Activated CD4-positive, alpha-beta T cell treated with anti-CD3 and anti-CD28 coated beads, Interleukin-2, amount 10 ng/mL, durations not matched to agents 24 days and 14 days (primary cell): Measurements from ENCODE around the gene STARD10. TPM values are rescaled to one million over a fixed set of nuclear protein-coding genes. Genes with fewer than 3 reads are reported as not detected.
"Not testable (repeated sequence)": the region's sequence is repeated elsewhere in the genome, so short reads cannot be mapped to it uniquely, and the experiment has no call there.

ENCODE experiments used
- DNase-seq: peaks from one replicate; pipeline ENCODE4 v3.0.0; 2022
- H3K27ac Mint-ChIP-seq: one replicate; pipeline ENCODE4 v1.8.0; 2022; ENCODE audit warnings: mild to moderate bottlenecking, mixed read lengths
- H3K27me3 Mint-ChIP-seq: one replicate; pipeline ENCODE4 v1.8.0; 2022; ENCODE audit warnings: mixed read lengths
- H3K36me3 Mint-ChIP-seq: one replicate; pipeline ENCODE4 v1.8.0; 2022; ENCODE audit warnings: low read depth, mild to moderate bottlenecking, mixed read lengths
- H3K4me1 Mint-ChIP-seq: one replicate; pipeline ENCODE4 v1.8.0; 2021; ENCODE audit warnings: mixed read lengths
- H3K4me3 Mint-ChIP-seq: one replicate; pipeline ENCODE4 v1.8.0; 2022; ENCODE audit warnings: mild to moderate bottlenecking, moderate library complexity, mixed read lengths
- H3K9me3 Mint-ChIP-seq: one replicate; pipeline ENCODE4 v1.8.0; 2021; ENCODE audit warnings: mixed read lengths
- intact Hi-C: fragments of 100-400 bp; cut with micrococcal nuclease; formaldehyde crosslinking; loops from one replicate; pipeline ENCODE4 v1.15.1; 2023
- total RNA-seq: library from RNA; stranded (reverse); gene quantifications from 2 replicates; pipeline ENCODE4 v1.2.3, GENCODE V29; 2022

Gene STARD10
- total RNA-seq, 1 donor from 2014 or later = 17.2 TPM

DNA sequence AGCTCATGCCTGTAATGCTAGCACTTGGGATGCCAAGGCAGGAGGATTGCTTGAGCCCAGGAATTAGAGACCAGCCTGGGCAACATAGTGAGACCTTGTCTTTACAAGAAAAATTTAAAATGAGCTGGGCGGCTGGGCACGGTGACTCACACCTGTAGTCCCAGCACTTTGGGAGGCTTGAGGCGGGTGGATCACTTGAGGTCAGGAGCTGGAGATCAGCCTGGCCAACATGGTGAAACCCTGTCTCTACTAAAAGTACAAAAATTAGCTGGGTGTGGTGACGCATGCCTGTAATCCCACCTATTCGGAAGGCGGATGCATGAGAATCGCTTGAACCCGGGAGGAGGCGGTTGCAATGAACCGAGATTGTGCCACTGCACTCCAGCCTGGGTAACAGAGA lies 17.8 kb upstream of the STARD10 start:
- H3K4me1 Mint-ChIP-seq = peaks cover 30% of the 10 kb centered on the region
- H3K4me3 Mint-ChIP-seq = peak overlapping the region; percentile 79
- H3K36me3 Mint-ChIP-seq = peaks cover 38% of the 10 kb centered on the region
- H3K27me3 Mint-ChIP-seq, H3K9me3 Mint-ChIP-seq, intact Hi-C loops, DNase-seq: not testable (repeated sequence)
- peak overlapping the region; percentile 67 for H3K27ac Mint-ChIP-seq

DNA sequence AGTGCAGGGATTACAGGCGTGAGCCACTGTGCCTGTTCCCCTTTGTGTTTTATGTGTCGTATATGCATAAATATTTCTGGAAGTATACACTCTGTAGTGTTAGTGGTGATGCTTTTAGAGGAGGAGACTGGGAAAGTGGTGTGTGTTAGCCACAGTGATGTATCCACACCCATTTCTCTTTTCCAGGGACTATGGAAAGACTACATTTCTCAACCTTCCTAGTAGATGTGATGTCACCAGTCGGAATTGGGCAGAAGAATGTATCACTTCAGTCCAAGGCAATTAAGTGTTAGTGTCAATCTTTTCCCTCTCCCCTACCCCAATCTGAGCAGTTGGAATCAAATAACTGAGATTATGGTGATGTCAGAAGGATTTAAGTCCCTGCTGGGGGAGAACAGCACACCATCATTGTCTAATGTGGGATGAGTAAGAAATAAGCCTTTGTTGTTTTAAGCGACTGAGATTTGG lies 14.5 kb upstream of the STARD10 start:
- H3K9me3 Mint-ChIP-seq = no peaks in the 10 kb centered on the region
- no peaks in the 10 kb centered on the region for H3K27me3 Mint-ChIP-seq
- H3K4me3 Mint-ChIP-seq = no peak overlapping the region
- intact Hi-C loops = no loop called here
- H3K4me1 Mint-ChIP-seq = peaks cover 23% of the 10 kb centered on the region
- no peak overlapping the region for H3K27ac Mint-ChIP-seq
- H3K36me3 Mint-ChIP-seq = peaks cover 40% of the 10 kb centered on the region
- no peak for DNase-seq

DNA sequence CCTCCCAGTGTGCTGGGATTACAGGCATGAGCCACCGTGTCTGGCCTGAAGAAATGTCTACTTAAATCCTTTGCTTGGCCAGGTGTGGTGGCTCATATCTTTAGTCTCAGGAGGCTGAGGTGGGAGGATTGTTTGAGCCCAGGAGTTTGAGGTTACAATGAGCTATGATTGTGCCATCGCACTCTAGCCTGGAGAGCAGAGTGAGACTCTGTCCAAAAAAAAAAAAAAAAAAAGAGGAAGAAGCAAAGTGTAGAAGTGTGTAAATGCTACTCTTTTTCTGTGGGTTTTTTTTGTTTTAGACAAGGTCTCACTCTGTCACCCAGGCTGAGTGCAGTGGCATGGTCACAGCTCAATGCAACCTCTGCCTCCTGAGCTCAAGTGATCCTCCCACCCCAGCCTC lies 13.9 kb upstream of the STARD10 start:
- Mint-ChIP-seq H3K27ac (no peak overlapping the region), H3K36me3 (peaks cover 35% of the 10 kb centered on the region), H3K4me1 (peaks cover 21% of the 10 kb centered on the region)

DNA sequence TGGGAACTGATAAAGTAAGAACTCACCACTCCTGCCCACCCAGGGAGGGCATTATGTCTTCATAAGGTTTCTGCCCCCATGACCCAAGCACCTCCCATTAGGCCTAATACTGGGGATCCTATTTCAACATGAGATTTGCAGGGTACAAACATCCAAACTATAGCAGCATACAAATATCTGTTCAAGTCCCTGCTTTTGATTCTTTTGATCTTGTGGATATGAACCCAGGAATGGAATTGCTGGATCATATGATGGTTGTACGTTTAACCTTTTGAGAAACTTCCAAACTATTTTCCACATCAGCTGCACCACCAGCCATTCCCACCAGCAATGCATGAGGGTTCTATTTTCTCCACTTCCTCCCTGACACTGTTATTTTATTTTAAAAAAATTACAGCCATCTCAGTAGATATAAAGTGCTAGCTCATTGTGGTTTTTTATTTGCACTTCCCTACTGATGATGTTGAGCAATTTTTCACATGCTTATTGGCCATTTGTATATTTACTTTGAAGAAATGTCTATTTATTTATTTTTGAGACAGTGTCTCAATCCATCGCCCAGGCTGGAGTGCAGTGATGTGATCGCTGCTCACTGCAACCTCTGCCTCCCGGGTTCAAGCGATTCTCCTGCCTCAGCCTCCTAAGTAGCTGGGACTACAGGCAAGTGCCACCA lies 13.3 kb upstream of the STARD10 start:
- no peak for DNase-seq
- peaks cover 35% of the 10 kb centered on the region for H3K36me3 Mint-ChIP-seq
- H3K27ac Mint-ChIP-seq = no peak overlapping the region
- intact Hi-C loops = no loop called here
- H3K27me3 Mint-ChIP-seq = no peaks in the 10 kb centered on the region
- peaks cover 17% of the 10 kb centered on the region for H3K4me1 Mint-ChIP-seq
- H3K9me3 Mint-ChIP-seq = no peaks in the 10 kb centered on the region
- no peak overlapping the region for H3K4me3 Mint-ChIP-seq

More for the DNA sequence above, 13.9 kb upstream of the STARD10 start:
- Mint-ChIP-seq H3K27me3 (no peaks in the 10 kb centered on the region), H3K9me3 (no peaks in the 10 kb centered on the region), H3K4me3 (no peak overlapping the region)
- DNase-seq = no peak
- intact Hi-C loops = no loop called here

DNA sequence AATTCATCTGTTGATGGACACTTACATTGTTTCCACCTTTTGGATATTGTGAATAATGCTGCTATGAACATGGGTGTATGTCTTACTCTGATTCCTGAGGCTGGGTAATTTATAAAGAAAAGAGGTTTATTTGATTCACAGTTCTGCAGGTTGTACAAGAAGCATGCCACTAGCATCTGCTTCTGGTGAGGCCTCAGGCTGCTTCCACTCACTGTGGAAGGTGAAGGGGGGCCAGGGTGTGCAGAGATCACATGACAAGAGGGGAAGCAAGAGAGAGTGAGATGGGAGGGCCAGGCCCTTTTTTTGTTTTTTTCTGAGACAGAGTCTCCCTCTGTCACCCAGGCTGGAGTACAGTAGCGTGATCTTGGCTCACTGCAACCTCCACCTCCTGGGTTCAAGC lies 12.5 kb upstream of the STARD10 start:
- H3K27ac Mint-ChIP-seq, intact Hi-C loops, H3K4me3 Mint-ChIP-seq, H3K9me3 Mint-ChIP-seq, DNase-seq, H3K27me3 Mint-ChIP-seq: not testable (repeated sequence)
- peaks cover 12% of the 10 kb centered on the region for H3K4me1 Mint-ChIP-seq
- peaks cover 29% of the 10 kb centered on the region for H3K36me3 Mint-ChIP-seq

DNA sequence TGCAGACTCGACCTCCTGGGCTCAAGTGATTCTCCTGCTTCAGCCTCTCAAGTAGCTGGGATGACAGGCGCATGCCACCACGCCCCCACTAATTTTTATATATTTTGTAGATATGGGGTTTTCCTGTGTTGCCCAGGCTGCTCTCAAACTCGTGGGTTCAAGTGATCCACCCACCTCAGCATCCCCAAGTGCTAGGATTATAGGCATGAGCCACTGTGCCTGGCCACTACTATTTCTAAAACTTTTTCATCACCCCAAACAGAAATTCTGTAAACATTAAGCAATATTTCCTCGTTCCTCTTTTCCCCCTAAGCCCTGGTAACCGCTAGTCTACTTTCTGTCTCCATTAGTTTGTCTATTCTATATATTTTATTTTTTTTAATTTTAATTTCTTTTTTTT lies 11.4 kb upstream of the STARD10 start:
- H3K9me3 Mint-ChIP-seq = no peaks in the 10 kb centered on the region
- intact Hi-C loops = no loop called here
- H3K27ac Mint-ChIP-seq = no peak overlapping the region
- no peak overlapping the region for H3K4me3 Mint-ChIP-seq
- peaks cover 23% of the 10 kb centered on the region for H3K36me3 Mint-ChIP-seq
- H3K27me3 Mint-ChIP-seq = no peaks in the 10 kb centered on the region
- peaks cover 7% of the 10 kb centered on the region for H3K4me1 Mint-ChIP-seq
- DNase-seq = no peak

DNA sequence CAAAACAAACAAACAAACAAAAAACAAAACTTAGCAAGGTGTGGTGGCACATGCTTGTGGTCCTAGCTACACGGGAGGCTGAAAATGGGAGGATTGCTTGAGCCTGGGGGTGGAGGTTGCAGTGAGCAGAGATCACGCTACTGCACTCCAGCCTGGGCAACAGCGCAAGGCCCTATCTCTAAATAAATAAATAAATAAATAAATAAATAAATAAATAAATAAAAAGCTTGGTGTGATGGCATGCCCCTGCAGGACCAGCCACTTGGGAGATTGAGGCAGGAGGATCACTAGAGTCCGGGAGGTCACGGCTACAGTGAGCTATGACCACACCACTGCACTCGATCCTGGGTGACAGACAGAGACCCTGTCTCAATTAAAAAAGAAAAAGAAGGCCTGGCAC lies 9.0 kb upstream of the STARD10 start:
- Mint-ChIP-seq H3K27me3 (no peaks in the 10 kb centered on the region), H3K36me3 (peaks cover 9% of the 10 kb centered on the region), H3K4me3 (no peak overlapping the region), H3K9me3 (no peaks in the 10 kb centered on the region), H3K27ac (no peak overlapping the region), H3K4me1 (peaks cover 5% of the 10 kb centered on the region)
- intact Hi-C loops = no loop called here
- DNase-seq = no peak

DNA sequence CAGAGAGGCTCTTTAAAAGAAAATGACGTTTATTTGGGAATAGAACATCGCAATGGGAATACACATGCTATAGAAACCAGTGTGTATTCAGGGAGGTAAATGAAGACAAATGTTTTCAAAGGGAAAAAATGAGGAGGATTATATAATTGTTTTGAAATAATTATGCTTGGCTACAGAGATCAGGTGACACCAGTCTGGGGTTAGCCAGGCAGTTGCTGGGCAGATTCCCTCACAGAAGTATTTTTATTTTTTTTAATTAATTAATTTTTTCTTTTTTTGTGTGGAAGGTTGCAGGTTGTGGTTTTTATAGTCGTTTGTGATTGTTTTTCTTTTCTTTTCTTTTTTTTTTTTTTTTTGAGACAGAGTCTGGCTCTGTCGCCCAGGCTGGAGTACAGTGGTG lies 5.6 kb upstream of the STARD10 start:
- H3K4me3 Mint-ChIP-seq = no peak overlapping the region
- no peaks in the 10 kb centered on the region for H3K27me3 Mint-ChIP-seq
- peaks cover 4% of the 10 kb centered on the region for H3K36me3 Mint-ChIP-seq
- H3K4me1 Mint-ChIP-seq = peaks cover 7% of the 10 kb centered on the region
- no peak for DNase-seq
- no peaks in the 10 kb centered on the region for H3K9me3 Mint-ChIP-seq
- H3K27ac Mint-ChIP-seq = no peak overlapping the region
- intact Hi-C loops = no loop called here

DNA sequence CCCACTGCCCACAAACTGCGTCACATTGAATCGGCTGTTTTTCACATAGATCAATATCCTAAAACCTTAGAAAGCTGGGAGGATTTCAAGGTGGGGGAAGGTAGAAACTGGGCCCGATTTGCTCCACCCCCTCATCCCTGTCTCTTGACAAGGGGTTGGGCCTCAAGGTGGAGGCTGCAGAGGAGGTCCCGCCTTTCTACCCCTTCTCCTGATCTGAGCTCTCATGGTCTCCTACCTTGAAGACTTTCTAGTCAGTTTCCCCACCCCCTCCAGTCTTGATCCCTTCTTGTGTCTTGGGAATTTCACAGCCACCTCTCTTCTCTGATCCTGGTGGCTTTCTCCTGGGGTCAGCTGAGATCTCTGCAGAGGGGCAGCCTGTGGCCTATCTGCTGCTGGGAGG lies 4.5 kb upstream of the STARD10 start:
- Mint-ChIP-seq H3K4me1 (peaks cover 12% of the 10 kb centered on the region), H3K27ac (no peak overlapping the region), H3K36me3 (peaks cover 4% of the 10 kb centered on the region), H3K4me3 (no peak overlapping the region), H3K9me3 (no peaks in the 10 kb centered on the region), H3K27me3 (no peaks in the 10 kb centered on the region)
- no peak for DNase-seq
- intact Hi-C loops = no loop called here

DNA sequence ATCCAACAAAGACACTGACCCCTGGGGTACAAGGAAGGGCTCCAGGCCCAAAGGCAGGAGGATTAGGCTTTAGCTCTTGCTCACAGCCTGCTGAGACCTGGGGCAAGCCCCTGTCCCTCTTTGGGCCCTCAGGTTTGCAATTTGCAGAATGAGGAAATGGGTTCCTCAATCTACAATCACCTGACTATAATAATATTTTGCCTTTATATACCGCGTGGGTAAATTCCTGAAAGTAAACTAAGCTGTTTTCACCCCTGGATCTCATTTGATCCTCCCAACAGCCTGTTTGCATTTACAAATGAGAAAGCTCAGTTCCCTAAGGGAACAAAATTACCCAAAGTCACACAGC lies 797 bp downstream of the STARD10 start:
- Mint-ChIP-seq H3K27ac (peak overlapping the region; percentile 99), H3K4me3 (peak overlapping the region; percentile 94), H3K36me3 (no peaks in the 10 kb centered on the region), H3K4me1 (peaks cover 25% of the 10 kb centered on the region), H3K27me3 (no peaks in the 10 kb centered on the region), H3K9me3 (no peaks in the 10 kb centered on the region)
- intact Hi-C loops = loop anchor here (1.0 to 2.0 kb wide), 3 partner anchors 20 to 68 kb away; partner anchors contain the start of gene ARAP1
- DNase-seq = no peak

DNA sequence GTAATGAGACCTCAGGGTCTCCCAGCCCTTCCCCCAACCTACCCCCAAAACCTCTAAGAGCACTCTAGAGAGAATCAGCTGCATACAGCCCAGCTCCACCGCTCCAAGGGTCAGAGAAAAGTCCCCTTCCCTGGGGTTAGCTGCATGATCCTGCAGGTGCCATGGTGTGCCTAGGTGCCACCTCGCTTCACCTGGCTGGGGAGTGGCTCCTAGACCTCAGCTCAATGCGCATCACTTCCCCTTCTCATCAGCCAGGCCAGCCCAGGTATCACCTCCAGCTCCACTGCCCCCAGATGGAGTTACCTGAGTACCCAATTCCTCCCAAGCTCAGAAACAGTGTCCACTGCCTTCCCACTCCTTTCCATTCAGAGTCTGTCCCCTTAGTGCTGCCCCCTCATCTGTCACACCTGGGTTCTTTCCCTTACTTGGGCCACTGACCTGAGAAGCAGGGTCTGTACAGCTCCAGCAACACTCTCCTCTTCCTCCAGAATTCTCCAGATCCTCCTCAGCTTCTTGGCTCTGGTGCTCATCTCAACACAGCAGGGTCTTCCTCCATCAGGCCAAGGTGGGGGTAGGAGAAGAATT lies 1.3 kb downstream of the STARD10 start:
- Mint-ChIP-seq H3K27ac (peak overlapping the region; percentile 99), H3K36me3 (no peaks in the 10 kb centered on the region), H3K4me1 (peaks cover 29% of the 10 kb centered on the region), H3K27me3 (no peaks in the 10 kb centered on the region), H3K9me3 (no peaks in the 10 kb centered on the region), H3K4me3 (peak overlapping the region; percentile 94)
- DNase-seq = peak; percentile 65
- intact Hi-C loops = loop anchor here (1.0 to 2.0 kb wide), 3 partner anchors 21 to 67 kb away; partner anchors contain the start of gene ARAP1

DNA sequence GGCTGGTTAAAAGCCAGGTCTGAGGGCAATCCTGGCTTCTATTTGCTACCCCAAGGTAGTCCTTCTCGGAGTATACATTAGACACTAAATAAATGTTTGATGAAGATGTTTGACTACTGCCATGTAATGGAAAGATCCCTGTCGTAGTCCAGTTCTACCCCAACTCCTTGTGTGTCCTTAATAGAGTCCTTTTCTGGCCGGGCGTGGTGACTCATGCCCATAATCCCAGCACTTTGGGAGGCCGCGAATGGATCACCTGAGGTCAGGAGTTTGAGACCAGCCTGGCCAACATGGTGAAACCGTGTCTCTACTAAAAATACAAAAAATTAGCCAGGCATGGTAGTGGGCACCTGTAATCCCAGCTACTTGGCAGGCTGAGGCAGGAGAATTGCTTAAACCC lies 2.6 kb downstream of the STARD10 start:
- H3K4me3 Mint-ChIP-seq, intact Hi-C loops, H3K27ac Mint-ChIP-seq, H3K9me3 Mint-ChIP-seq, DNase-seq, H3K27me3 Mint-ChIP-seq, H3K36me3 Mint-ChIP-seq: not testable (repeated sequence)
- H3K4me1 Mint-ChIP-seq = peaks cover 31% of the 10 kb centered on the region

DNA sequence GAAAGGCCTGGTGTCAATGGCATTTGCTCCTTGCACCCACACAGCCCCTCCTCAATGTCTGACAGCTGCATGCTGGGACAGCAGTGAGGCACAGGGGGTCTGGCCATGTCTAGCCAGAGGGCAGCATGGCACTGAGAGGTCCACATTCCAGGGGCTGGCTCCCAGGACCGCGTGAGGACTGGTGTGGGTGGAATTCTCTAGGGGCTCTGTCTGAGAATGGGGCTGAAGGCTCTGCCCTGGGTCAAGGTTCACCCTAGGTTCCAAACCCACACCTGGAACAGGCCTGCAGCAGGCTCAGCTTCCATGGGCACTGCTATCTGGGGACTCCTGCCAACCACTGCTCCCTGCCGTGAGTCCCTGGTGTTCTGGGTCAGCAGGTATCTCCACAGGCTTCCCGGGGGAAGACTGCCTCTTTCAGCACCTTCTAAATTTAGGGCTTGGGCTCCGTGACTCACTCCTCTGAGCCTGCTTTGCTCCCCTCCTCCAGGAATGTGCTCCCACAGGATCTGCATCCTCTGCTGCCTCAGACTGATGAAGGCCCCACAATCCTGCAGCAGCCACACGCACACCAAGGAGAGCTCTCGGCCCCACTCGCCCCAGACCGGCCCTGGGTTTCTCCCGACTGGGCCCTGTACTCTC lies 4.2 kb downstream of the STARD10 start:
- no peak overlapping the region for H3K4me3 Mint-ChIP-seq
- no peak for DNase-seq
- H3K9me3 Mint-ChIP-seq = no peaks in the 10 kb centered on the region
- no peaks in the 10 kb centered on the region for H3K27me3 Mint-ChIP-seq
- H3K27ac Mint-ChIP-seq = no peak overlapping the region
- no peaks in the 10 kb centered on the region for H3K36me3 Mint-ChIP-seq
- intact Hi-C loops = no loop called here
- H3K4me1 Mint-ChIP-seq = peaks cover 28% of the 10 kb centered on the region

DNA sequence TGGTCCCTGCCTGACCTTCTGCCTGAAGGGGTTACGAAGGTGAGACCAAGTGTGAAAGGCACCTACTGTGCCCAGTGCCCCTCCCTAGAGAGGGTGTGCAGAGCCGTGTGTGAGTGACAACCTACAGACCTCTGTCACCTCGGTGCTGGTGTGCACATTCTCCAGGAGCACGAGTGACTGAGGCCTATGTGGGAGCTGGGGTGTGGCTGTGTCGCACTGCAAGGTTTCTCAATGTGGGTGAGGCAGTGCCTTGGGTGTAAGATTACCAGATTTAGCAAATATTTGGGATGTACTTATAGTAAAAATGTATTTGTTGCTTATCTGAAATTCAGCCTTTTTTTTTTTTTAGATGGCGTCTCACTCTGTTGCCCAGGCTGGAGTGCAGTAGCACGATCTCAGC lies 5.6 kb downstream of the STARD10 start:
- intact Hi-C loops = no loop called here
- Mint-ChIP-seq H3K27me3 (no peaks in the 10 kb centered on the region), H3K27ac (no peak overlapping the region), H3K9me3 (no peaks in the 10 kb centered on the region), H3K36me3 (no peaks in the 10 kb centered on the region), H3K4me1 (peaks cover 18% of the 10 kb centered on the region), H3K4me3 (no peak overlapping the region)
- no peak for DNase-seq
